Prostate gland (tissue), 2 donors: ENCODE results near the gene GABRA5.

Experiments used
- POLR2AphosphoS5 ChIP-seq: sonication (generic); formaldehyde crosslinking; IDR thresholded peaks from one replicate; pipeline ENCODE4 v1.6.1; 2017; ENCODE audit warnings: antibody characterized with exemption
- TF ChIP-seq, protein P1 (sequence below), 4 experiments: fragments of 200-600 bp in 2 of 4; fragments of 450-650 bp in 2 of 4; sonication (generic) in 2 of 4; IDR thresholded peaks; 1 replicate in 3 of 4; 2 replicates in 1 of 4; pipeline ENCODE4 v1.5.1; 2016 to 2019; ENCODE audit warnings: antibody characterized with exemption in 4 of 4, mild to moderate bottlenecking in 2 of 4, moderate library complexity in 2 of 4

DNA sequence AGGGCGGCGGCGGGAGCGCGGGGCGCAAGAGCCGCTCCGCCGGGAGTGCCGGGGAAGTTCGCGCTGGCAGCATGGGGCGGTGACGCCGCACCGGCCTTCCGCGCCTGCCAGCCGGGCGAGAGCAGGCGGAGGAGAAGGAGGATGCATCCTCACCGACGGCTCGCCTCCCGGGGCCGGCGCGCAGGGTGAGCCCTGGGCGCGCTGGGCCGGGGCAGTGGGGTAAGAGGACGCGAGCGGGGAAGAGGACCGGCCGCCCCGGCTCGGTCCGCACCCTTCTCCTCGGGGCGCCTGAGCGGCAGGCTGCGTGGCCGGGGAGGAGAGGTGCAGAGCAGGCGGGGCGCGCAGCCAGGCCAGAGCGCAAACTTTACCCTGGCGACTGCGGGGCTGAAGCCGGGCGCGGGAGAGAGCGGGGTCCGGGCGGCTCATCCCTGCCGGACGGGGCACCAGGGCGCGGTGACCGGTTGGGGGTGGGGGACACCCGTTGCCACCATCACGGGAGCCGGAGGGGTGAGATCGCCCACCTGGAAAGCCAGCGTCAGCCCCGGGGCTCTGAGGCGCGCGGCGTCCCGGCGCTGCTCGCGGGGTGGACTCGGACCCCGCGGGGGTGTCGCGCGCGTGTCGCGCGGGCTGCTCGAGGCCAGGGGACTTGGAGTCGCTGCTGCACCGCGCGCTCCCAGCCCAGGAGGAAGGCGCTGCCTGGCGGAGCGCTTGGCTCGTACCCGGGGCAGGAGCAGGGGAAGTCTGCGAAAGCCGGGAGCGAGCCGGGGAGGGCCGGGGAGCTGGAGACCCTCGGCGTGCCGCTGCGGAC, 542 bp downstream of the GABRA5 start:
- TF ChIP-seq, protein P1, sequence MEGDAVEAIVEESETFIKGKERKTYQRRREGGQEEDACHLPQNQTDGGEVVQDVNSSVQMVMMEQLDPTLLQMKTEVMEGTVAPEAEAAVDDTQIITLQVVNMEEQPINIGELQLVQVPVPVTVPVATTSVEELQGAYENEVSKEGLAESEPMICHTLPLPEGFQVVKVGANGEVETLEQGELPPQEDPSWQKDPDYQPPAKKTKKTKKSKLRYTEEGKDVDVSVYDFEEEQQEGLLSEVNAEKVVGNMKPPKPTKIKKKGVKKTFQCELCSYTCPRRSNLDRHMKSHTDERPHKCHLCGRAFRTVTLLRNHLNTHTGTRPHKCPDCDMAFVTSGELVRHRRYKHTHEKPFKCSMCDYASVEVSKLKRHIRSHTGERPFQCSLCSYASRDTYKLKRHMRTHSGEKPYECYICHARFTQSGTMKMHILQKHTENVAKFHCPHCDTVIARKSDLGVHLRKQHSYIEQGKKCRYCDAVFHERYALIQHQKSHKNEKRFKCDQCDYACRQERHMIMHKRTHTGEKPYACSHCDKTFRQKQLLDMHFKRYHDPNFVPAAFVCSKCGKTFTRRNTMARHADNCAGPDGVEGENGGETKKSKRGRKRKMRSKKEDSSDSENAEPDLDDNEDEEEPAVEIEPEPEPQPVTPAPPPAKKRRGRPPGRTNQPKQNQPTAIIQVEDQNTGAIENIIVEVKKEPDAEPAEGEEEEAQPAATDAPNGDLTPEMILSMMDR (IDR thresholded peaks at IDR 0.05): no peak
- TF ChIP-seq POLR2AphosphoS5: no peak
